ENCODE data around the gene SHKBP1.
"Not testable (repeated sequence)": the region's sequence is repeated elsewhere in the genome, so short reads cannot be mapped to it uniquely, and the experiment has no call there.

SHKBP1 gene

DNA sequence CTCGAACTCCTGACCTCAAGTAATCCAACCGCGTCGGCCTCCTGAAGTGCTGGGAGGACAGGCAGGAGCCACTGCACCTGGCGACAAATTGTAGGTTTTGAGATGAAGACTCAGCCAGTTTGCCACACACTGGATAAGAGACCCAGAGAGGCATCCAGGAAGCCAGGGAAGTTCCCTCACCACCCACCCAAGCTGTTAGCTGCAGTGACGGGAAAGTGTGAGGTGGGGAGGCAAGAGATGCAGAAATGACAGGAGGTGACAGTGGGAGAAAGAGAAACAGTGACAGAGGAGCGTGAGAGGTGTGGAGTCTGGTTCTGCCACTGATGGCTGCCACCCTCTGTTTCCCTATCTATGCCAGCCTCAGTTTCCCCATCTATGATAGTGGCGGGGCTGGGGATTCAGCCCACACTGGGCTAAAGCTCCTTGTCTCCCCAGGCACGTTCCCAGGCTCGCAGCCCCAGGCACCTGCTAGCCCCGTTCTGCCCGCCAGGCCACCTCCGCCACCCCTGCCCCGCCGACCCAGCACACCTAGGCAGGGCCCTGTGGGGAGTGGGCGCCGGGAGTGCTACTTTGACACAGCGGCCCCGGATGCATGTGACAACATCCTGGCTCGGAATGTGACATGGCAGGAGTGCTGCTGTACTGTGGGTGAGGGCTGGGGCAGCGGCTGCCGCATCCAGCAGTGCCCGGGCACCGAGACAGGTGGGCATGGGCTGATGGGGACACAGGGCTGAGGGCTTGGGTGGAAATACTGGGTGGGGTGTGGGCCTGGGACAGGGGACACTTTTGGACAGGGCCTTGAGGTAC lies 45.5 kb downstream of the SHKBP1 start:
- DNase-seq (ENCODE audit: insufficient read length, low spot score) = no peak
- TF ChIP-seq, protein P1, sequence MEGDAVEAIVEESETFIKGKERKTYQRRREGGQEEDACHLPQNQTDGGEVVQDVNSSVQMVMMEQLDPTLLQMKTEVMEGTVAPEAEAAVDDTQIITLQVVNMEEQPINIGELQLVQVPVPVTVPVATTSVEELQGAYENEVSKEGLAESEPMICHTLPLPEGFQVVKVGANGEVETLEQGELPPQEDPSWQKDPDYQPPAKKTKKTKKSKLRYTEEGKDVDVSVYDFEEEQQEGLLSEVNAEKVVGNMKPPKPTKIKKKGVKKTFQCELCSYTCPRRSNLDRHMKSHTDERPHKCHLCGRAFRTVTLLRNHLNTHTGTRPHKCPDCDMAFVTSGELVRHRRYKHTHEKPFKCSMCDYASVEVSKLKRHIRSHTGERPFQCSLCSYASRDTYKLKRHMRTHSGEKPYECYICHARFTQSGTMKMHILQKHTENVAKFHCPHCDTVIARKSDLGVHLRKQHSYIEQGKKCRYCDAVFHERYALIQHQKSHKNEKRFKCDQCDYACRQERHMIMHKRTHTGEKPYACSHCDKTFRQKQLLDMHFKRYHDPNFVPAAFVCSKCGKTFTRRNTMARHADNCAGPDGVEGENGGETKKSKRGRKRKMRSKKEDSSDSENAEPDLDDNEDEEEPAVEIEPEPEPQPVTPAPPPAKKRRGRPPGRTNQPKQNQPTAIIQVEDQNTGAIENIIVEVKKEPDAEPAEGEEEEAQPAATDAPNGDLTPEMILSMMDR (IDR thresholded peaks at IDR 0.05; ENCODE audit: insufficient read depth, missing control alignments) = no peak
- no peak for FAIRE-seq

DNA sequence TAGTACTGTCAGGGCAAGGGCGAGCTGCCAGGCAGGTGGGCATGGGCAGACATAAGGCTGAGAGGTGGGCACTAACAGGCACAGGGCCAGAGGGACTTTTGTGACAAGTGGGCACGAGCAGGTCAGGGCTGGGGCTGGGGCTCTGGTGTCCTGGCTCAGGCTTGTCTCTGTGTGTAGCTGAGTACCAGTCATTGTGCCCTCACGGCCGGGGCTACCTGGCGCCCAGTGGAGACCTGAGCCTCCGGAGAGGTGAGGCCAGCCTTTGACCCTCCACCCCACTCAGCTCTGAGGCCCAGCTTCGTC lies 46.1 kb downstream of the SHKBP1 start:
- TF ChIP-seq, protein P1 (IDR thresholded peaks at IDR 0.05; ENCODE audit: insufficient read depth, missing control alignments) = no peak
- DNase-seq (ENCODE audit: insufficient read length, low spot score) (no peak), FAIRE-seq (no peak)

DNA sequence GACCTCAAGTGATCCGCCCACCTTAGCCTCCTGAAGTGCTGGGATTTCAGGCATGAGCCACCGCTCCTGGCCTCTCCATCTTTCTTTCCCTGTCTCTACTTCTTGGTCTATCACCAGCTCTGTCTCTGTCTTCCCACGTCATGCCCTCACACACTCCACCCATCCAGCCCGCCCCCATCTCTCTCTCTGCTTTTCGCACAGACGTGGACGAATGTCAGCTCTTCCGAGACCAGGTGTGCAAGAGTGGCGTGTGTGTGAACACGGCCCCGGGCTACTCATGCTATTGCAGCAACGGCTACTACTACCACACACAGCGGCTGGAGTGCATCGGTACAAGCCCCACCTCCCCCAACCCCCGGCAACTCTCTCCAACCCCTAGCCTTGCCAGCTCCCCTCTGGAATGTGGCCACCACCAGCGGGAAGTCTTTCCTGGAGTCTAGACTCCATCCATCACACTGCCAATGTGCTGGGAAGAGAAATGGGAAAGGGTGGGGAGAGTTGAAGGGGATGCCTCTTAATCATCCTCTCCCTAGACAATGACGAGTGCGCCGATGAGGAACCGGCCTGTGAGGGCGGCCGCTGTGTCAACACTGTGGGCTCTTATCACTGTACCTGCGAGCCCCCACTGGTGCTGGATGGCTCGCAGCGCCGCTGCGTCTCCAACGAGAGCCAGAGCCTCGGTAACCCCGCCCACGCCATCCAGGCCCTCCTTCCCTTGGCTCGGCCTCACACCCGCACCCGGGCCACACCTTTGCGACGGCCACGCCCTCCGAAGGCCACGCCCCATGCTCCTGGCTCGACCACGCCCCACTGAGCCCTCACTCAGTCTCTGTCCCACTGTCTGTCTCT lies 47.0 kb downstream of the SHKBP1 start:
- FAIRE-seq (no peak), DNase-seq (ENCODE audit: insufficient read length, low spot score) (peak; percentile 71)
- TF ChIP-seq, protein P1 (IDR thresholded peaks at IDR 0.05; ENCODE audit: insufficient read depth, missing control alignments) = no peak

DNA sequence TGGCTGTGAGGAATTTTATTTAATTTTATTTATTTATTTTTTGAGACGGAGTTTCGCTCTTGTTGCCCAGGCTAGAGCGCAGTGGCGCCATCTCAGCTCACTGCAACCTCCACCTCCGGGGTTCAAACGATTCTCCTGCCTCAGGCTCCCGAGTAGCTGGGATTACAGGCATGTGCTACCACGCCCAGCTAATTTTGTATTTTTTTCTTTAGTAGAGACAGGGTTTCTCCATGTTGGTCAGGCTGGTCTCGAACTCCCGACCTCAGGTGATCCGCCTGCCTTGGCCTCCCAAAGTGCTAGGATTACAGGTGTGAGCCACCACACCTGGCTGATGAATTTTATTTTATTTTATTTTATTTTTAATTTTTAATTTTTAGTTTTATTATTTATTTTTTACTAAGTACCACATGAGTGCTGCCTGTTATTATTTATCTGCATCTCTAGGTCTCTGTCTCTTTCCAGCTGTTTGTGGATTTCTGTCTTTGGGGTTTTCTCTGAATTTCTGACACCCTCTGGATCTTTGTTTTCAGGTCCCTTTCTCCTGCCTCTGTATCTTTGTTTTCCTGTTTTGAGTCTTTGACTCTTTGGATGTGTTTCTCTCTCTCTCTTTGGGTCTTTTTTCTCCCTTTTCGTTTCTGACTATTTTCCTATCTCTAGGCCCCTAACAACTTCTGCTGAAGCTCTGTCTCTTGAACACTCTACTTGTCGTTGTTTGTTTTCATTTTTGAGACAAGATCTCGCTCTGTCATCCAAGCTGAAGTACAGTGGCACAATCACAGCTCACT lies 47.9 kb downstream of the SHKBP1 start:
- not testable (repeated sequence) for DNase-seq (ENCODE audit: insufficient read length, low spot score); FAIRE-seq

DNA sequence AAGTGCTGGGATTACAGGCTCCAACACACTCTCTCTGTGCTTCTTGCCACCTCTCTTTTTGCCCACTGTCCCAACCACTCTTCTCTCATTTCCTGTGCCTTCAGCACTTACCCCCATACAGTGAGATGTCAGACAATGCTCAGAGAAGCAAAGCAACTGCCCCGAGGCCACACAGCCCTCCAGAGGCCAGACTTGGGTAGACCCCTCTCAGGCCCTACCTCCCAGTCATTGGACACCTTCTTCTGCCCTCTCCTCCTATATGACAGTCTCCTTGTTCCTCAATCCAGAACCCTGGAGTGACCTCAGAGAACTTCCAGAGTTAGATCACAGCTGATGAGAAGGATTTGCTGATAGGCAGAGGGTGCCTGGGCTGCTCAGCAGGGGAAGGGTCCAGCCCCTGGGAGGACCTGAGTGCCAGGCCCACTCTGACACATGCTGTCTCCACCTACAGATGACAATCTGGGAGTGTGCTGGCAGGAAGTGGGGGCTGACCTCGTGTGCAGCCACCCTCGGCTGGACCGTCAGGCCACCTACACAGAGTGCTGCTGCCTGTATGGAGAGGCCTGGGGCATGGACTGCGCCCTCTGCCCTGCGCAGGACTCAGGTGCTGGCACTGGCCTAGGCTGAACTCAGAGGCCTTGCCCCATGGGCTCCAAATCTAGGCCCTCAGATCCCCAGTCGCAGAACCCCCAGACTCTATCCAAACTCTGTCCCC lies 48.9 kb downstream of the SHKBP1 start:
- TF ChIP-seq, protein P1 (IDR thresholded peaks at IDR 0.05; ENCODE audit: insufficient read depth, missing control alignments) = no peak
- no peak for FAIRE-seq
- no peak for DNase-seq (ENCODE audit: insufficient read length, low spot score)

DNA sequence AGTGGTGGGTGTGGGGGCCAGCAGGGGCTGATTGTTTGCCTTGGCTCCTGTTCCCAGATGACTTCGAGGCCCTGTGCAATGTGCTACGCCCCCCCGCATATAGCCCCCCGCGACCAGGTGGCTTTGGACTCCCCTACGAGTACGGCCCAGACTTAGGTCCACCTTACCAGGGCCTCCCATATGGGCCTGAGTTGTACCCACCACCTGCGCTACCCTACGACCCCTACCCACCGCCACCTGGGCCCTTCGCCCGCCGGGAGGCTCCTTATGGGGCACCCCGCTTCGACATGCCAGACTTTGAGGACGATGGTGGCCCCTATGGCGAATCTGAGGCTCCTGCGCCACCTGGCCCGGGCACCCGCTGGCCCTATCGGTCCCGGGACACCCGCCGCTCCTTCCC lies 50.2 kb downstream of the SHKBP1 start:
- TF ChIP-seq, protein P1 (IDR thresholded peaks at IDR 0.05; ENCODE audit: insufficient read depth, missing control alignments) = no peak
- FAIRE-seq = no peak
- no peak for DNase-seq (ENCODE audit: insufficient read length, low spot score)

All from D721Med (cell line).